ENCODE data around the gene CBX3. TPM values are rescaled to one million over a fixed set of nuclear protein-coding genes. Genes with fewer than 3 reads are reported as not detected.
A peak's percentile ranks its signal among the peaks of the same experiment; 100 is the strongest.

The CBX3 gene
- total and polyA plus RNA-seq, 10 of the 15 experiments (the other 5 are each of a cell fraction or from before 2014, with no cell fraction given) = 153 to 307 (median 225) TPM

- BruUV-seq (replicated peaks) = TSS peak; percentile 47
- POLR2A ChIA-PET = interaction anchor here (0.5 to 12.7 kb wide), 15 partner anchors 8 to 103 kb away, joined by 3 to 206 read pairs (median 5); partner anchors contain the start of genes CBX3, HNRNPA2B1 and NFE2L3
- Histone ChIP-seq H4K20me1 (ENCODE audit: control insufficient read depth, insufficient read depth) (peaks cover 8% of the 10 kb centered on the region), H3K4me2 (ENCODE audit: control insufficient read depth, insufficient read depth) (peak overlapping the region; percentile 61; the same call in 1 of the 2 replicates), H3K4me1 (ENCODE audit: control insufficient read depth, insufficient read depth, low read length) (peaks cover 33% of the 10 kb centered on the region), H2AFZ (ENCODE audit: control insufficient read depth, low read depth, low read length) (no peak overlapping the region), H3K79me2 (ENCODE audit: control insufficient read depth, insufficient read depth, low read length) (peaks cover 70% of the 10 kb centered on the region), H3K36me3 (ENCODE audit: control insufficient read depth in 2 of 2, insufficient read depth in 2 of 2, low read length in 1 of 2) (peaks cover 11 to 56% of the 10 kb centered on the region in 2 experiments), H3K9me3 (replicated peaks; ENCODE audit: control insufficient read depth, insufficient read depth, low read length) (no peaks in the 10 kb centered on the region), H3K27me3 (replicated peaks in 1 of 2; ENCODE audit: control insufficient read depth in 2 of 2, insufficient read depth in 2 of 2, low read length in 1 of 2) (no peaks in the 10 kb centered on the region), H3K4me3 (peak overlapping the region; percentile 13; the same call in 1 of the 2 replicates), H3K9ac (ENCODE audit: control insufficient read depth, insufficient read depth, low read length) (no peak overlapping the region), H3K27ac (ENCODE audit: control insufficient read depth, insufficient read depth) (no peak overlapping the region)
- RAD21 ChIA-PET (ENCODE audit: unreplicated experiment) = interaction anchor here (0.9 to 12.7 kb wide), 14 partner anchors 9 to 299 kb away, joined by 3 to 164 read pairs (median 10); partner anchors contain the start of genes CBX3 and NFE2L3
- CTCF ChIA-PET = interaction anchor here (0.6 to 13.1 kb wide), 19 partner anchors 9 to 309 kb away, joined by 3 to 203 read pairs (median 6); partner anchors contain the start of genes CBX3 and NFE2L3
- no peak for TF ChIP-seq ZBTB4 (CRISPR knock-in tag; IDR thresholded peaks at IDR 0.05)
- no peak for TF ChIP-seq JUND (IDR thresholded peaks at IDR 0.05; ENCODE audit: low read depth, low read length)
- no peak for TF ChIP-seq ZZZ3 (IDR thresholded peaks at IDR 0.05; ENCODE audit: control insufficient read depth, insufficient read length, low read depth)
- no peak for TF ChIP-seq ZNF622 (IDR thresholded peaks at IDR 0.05)
- no peak for TF ChIP-seq GABPA (IDR thresholded peaks at IDR 0.05; ENCODE audit: low read depth)
- no peak for TF ChIP-seq SUZ12 (IDR thresholded peaks at IDR 0.05; ENCODE audit: unreplicated experiment)
- TF ChIP-seq JUNB (IDR thresholded peaks at IDR 0.05) = no peak
- no peak for TF ChIP-seq RBBP5 (conservative IDR thresholded peaks at IDR 0.05)
- TF ChIP-seq MTA3 (IDR thresholded peaks at IDR 0.05; ENCODE audit: borderline replicate concordance, low read length) = no peak
- TF ChIP-seq CBFB (IDR thresholded peaks at IDR 0.05; ENCODE audit: low read depth) = no peak
- no peak for TF ChIP-seq POLR2A (IDR thresholded peaks at IDR 0.05; ENCODE audit: low read depth, low read length)
- TF ChIP-seq LARP7 (IDR thresholded peaks at IDR 0.05) = no peak
- TF ChIP-seq SUPT20H (IDR thresholded peaks at IDR 0.05; ENCODE audit: borderline replicate concordance, control insufficient read depth, low read depth, low read length) = no peak
- FAIRE-seq (no peak), ATAC-seq (no peak), DNase-seq (ENCODE audit: low read depth, low spot score) (no peak)
- WGBS (ENCODE audit: insufficient coverage, insufficient replicate concordance, low lambda C conversion rate, missing lambda C conversion rate) = 53% methylated on average over 1 of the region's 1 CpG
- in situ Hi-C loops (cut with MboI) (loop anchor here (5.0 to 10.0 kb wide), 2 partner anchors 100 to 173 kb away; no protein-coding TSS in a partner anchor), intact Hi-C loops (cut with micrococcal nuclease; ENCODE audit: unreplicated experiment) (loop anchor here (5.0 kb wide), 1 partner anchor 300 kb away; no protein-coding TSS in a partner anchor)
- SMC1A ChIA-PET (ENCODE audit: uncharacterized antibody, unreplicated experiment) = interaction anchor here (0.7 to 11.0 kb wide), 20 partner anchors 8 to 299 kb away, joined by 3 to 198 read pairs (median 6); partner anchors contain the start of gene NFE2L3
Measured at GRCh38 chr7:26191974-26192479, 9.5 kb upstream of the CBX3 start.

All from GM12878 (cell line).